K562 (cell line): Measurements from ENCODE around the gene BAD. TPM values are rescaled to one million over a fixed set of nuclear protein-coding genes. Genes with fewer than 3 reads are reported as not detected.

Experiments used
- CBX8 ChIP-seq: fragments of 200-600 bp; sonication (generic); IDR thresholded peaks from 2 replicates; pipeline ENCODE4 v1.6.1; 2012; ENCODE audit warnings: borderline replicate concordance, mixed run types, low read depth, mild to moderate bottlenecking, moderate library complexity, mixed read lengths, low read length, control low read depth, inconsistent platforms; ENCODE audit not compliant: poor library complexity, severe bottlenecking; ENCODE audit errors: extremely low read depth
- ELF2 ChIP-seq: fragments of 250-450 bp; sonication (Bioruptor Pico); IDR thresholded peaks from 2 replicates; pipeline ENCODE4 v1.5.0; 2021; ENCODE audit warnings: mild to moderate bottlenecking
- FOSL1 ChIP-seq: fragments of 200-800 bp; sonication (Bioruptor generic); conservative IDR thresholded peaks from 2 replicates; pipeline ENCODE4 v1.6.1; 2016; ENCODE audit warnings: missing genetic modification characterization, missing compliant biosample characterization
- GABPA ChIP-seq: fragments of 200-800 bp; sonication (Bioruptor generic); conservative IDR thresholded peaks from 2 replicates; pipeline ENCODE4 v1.6.1; 2016; ENCODE audit warnings: low read depth, missing genetic modification characterization, missing compliant biosample characterization
- GTF2E2 ChIP-seq: fragments of 200-800 bp; sonication (Bioruptor generic); IDR thresholded peaks from 2 replicates; pipeline ENCODE4 v1.6.1; 2016; ENCODE audit warnings: missing genetic modification characterization, missing compliant biosample characterization
- GTF3C2 ChIP-seq: IDR thresholded peaks from 3 replicates; pipeline ENCODE4 v1.6.1; 2011; ENCODE audit warnings: borderline replicate concordance, mild to moderate bottlenecking, moderate library complexity; ENCODE audit not compliant: insufficient read length; ENCODE audit errors: extremely low read depth
- HNRNPH1 ChIP-seq: fragments of 200-400 bp; formaldehyde crosslinking; optimal IDR thresholded peaks from 2 replicates; pipeline ENCODE3; 2017; ENCODE audit warnings: low read depth, mild to moderate bottlenecking, low read length, moderate library complexity
- MEIS2 ChIP-seq: fragments of 450-650 bp; IDR thresholded peaks from 2 replicates; pipeline ENCODE4 v1.6.1; 2014; ENCODE audit warnings: mild to moderate bottlenecking; ENCODE audit not compliant: partially characterized antibody
- MXD1 ChIP-seq: fragments of 250-450 bp; sonication (Bioruptor Pico); IDR thresholded peaks from 2 replicates; pipeline ENCODE4 v1.8.0; 2021; ENCODE audit warnings: borderline replicate concordance, mild to moderate bottlenecking, moderate library complexity; ENCODE audit not compliant: poor library complexity, severe bottlenecking
- POLR2B ChIP-seq: fragments of 450-650 bp; IDR thresholded peaks from 2 replicates; pipeline ENCODE4 v1.6.1; 2018; ENCODE audit warnings: low read depth; ENCODE audit not compliant: partially characterized antibody
- POLR2G ChIP-seq: fragments of 200-400 bp; formaldehyde crosslinking; IDR thresholded peaks from 2 replicates; pipeline ENCODE4 v1.6.1; 2017; ENCODE audit warnings: low read depth, mild to moderate bottlenecking, antibody characterized with exemption, low read length, moderate library complexity
- PTRF ChIP-seq: fragments of 450-650 bp; IDR thresholded peaks from 2 replicates; pipeline ENCODE4 v1.6.1; 2016; ENCODE audit warnings: mild to moderate bottlenecking, missing genetic modification characterization, missing compliant biosample characterization
- SMARCA5 ChIP-seq: fragments of 450-650 bp; IDR thresholded peaks from 2 replicates; pipeline ENCODE4 v1.6.1; 2016
- TGIF2 ChIP-seq: sonication (generic); formaldehyde crosslinking; IDR thresholded peaks from 2 replicates; pipeline ENCODE4 v1.8.1; 2022; ENCODE audit warnings: mild to moderate bottlenecking, missing genetic modification reagents, moderate library complexity
- WHSC1 ChIP-seq: IDR thresholded peaks from one replicate; pipeline ENCODE4 v1.6.1; 2012; ENCODE audit warnings: low read length, control low read depth, inconsistent platforms
- YBX1 ChIP-seq: fragments of 450-650 bp; IDR thresholded peaks from 2 replicates; pipeline ENCODE4 v1.7.1; 2016; ENCODE audit warnings: mild to moderate bottlenecking
- ZBTB8A ChIP-seq: fragments of 450-650 bp; IDR thresholded peaks from 2 replicates; pipeline ENCODE4 v1.6.1; 2018; ENCODE audit warnings: mild to moderate bottlenecking, moderate library complexity; ENCODE audit not compliant: partially characterized antibody
- ZNF143 ChIP-seq: sonication (generic); formaldehyde crosslinking; IDR thresholded peaks from 2 replicates; pipeline ENCODE4 v1.9.0; 2022; ENCODE audit warnings: mild to moderate bottlenecking, missing genetic modification reagents
- ZNF3 ChIP-seq: fragments of 250-450 bp; sonication (Bioruptor Pico); IDR thresholded peaks from 2 replicates; pipeline ENCODE4 v1.5.0; 2021; ENCODE audit warnings: mild to moderate bottlenecking, moderate library complexity
- ZNF444 ChIP-seq: fragments of 250-450 bp; sonication (Bioruptor Pico); IDR thresholded peaks from 2 replicates; pipeline ENCODE4 v1.4.0; 2020; ENCODE audit warnings: mild to moderate bottlenecking, moderate library complexity
- ZNF445 ChIP-seq: fragments of 250-450 bp; sonication (Bioruptor Pico); IDR thresholded peaks from 2 replicates; pipeline ENCODE4 v1.4.0; 2020; ENCODE audit warnings: low read depth, mild to moderate bottlenecking, moderate library complexity
- ZNF551 ChIP-seq: fragments of 250-450 bp; sonication (Bioruptor Pico); IDR thresholded peaks from 2 replicates; pipeline ENCODE4 v1.5.0; 2021; ENCODE audit warnings: mild to moderate bottlenecking, moderate library complexity
- polyA plus RNA-seq, 8 experiments: library from polyadenylated mRNA; depleted of rRNA in 4 of 8; stranded (reverse) in 5 of 8; unstranded in 3 of 8; fragments of >200 nt; fragmentation: Nextera tagmentation in 2 of 8; fragmentation: Illumina TruSeq in 1 of 8; extraction: Ambion mirVana in 2 of 8; extraction: Trizol in 1 of 8; gene quantifications; 2 replicates each; pipeline versions ENCODE4 v1.2.1 to v1.2.3, GENCODE V29; 2011 to 2014; ENCODE audit warnings: inconsistent platforms in 1 of 8, missing spikeins in 1 of 8
- total RNA-seq, 7 experiments: library from RNA; depleted of rRNA in 6 of 7; stranded (reverse); fragments of >200 nt in 6 of 7; fragmentation: Illumina TruSeq in 2 of 7; extraction: Trizol in 2 of 7; gene quantifications; 2 replicates each; pipeline versions ENCODE4 v1.2.1 to v1.2.3, GENCODE V29; 2011 to 2021; ENCODE audit warnings: low replicate concordance in 1 of 7
- TF ChIP-seq, protein P1 (sequence below), 3 experiments: IDR thresholded peaks in 2 of 3; conservative IDR thresholded peaks in 1 of 3; 2 replicates each; pipeline ENCODE4 v1.5.1; 2011 to 2012; ENCODE audit warnings: low read length in 3 of 3, mild to moderate bottlenecking in 3 of 3, control low read depth in 2 of 3, improper control_type of control experiment in 1 of 3, inconsistent platforms in 1 of 3, low read depth in 1 of 3, mixed read lengths in 1 of 3, moderate library complexity in 1 of 3; ENCODE audit not compliant: insufficient read depth in 2 of 3

BAD gene
- total and polyA plus RNA-seq, 9 of the 15 experiments (the other 6 are each of a cell fraction or from before 2014, with no cell fraction given), result 0.61 to 45.6 (median 11.8) TPM

GRCh38 chr11:64246871-64247728 lies 37.4 kb downstream of the BAD start, which contains the start of gene PPP1R14B (continued):
- no peak for TF ChIP-seq GTF3C2
- no peak for TF ChIP-seq ZNF445 (CRISPR knock-in tag)
- TF ChIP-seq ELF2 (CRISPR knock-in tag), result no peak
- no peak; the same call in 1 of the 2 replicates for TF ChIP-seq GTF2E2 (tag)
- no peak for TF ChIP-seq CBX8
- TF ChIP-seq ZNF3 (CRISPR knock-in tag), result no peak
- no peak for TF ChIP-seq PTRF (tag)
- TF ChIP-seq POLR2B, result peak; percentile 77
- TF ChIP-seq SMARCA5, result peak; percentile 91
- TF ChIP-seq ZNF444 (CRISPR knock-in tag), result no peak
- no peak for TF ChIP-seq WHSC1
- TF ChIP-seq ZNF143 (CRISPR knock-in tag), result peak; percentile 91
- TF ChIP-seq, protein P1, sequence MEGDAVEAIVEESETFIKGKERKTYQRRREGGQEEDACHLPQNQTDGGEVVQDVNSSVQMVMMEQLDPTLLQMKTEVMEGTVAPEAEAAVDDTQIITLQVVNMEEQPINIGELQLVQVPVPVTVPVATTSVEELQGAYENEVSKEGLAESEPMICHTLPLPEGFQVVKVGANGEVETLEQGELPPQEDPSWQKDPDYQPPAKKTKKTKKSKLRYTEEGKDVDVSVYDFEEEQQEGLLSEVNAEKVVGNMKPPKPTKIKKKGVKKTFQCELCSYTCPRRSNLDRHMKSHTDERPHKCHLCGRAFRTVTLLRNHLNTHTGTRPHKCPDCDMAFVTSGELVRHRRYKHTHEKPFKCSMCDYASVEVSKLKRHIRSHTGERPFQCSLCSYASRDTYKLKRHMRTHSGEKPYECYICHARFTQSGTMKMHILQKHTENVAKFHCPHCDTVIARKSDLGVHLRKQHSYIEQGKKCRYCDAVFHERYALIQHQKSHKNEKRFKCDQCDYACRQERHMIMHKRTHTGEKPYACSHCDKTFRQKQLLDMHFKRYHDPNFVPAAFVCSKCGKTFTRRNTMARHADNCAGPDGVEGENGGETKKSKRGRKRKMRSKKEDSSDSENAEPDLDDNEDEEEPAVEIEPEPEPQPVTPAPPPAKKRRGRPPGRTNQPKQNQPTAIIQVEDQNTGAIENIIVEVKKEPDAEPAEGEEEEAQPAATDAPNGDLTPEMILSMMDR (IDR thresholded peaks at IDR 0.05 in 2 of 3, conservative IDR thresholded peaks at IDR 0.05 in 1 of 3; ENCODE audit: insufficient read depth in 2 of 3, low read depth in 1 of 3, low read length in 3 of 3), result peak; percentile 15 to 29 (median 26); a peak in 3 of 6 replicates
- no peak for TF ChIP-seq ZBTB8A
- TF ChIP-seq TGIF2, result peak; percentile 43; the same call in 1 of the 2 replicates
- no peak for TF ChIP-seq FOSL1 (tag)
- no peak for TF ChIP-seq YBX1
- TF ChIP-seq MXD1 (CRISPR knock-in tag), result no peak
- peak; percentile 89 for TF ChIP-seq POLR2G
- TF ChIP-seq GABPA (tag), result peak; percentile 78
- TF ChIP-seq MEIS2, result no peak
- no peak for TF ChIP-seq ZNF551 (CRISPR knock-in tag)
- TF ChIP-seq HNRNPH1, result no peak
